CD4-positive, alpha-beta T cell treated with Interleukin-4 for 4 hours (primary cell): Measurements from ENCODE around the gene ISYNA1.
"Not testable (repeated sequence)": the region's sequence is repeated elsewhere in the genome, so short reads cannot be mapped to it uniquely, and the experiment has no call there.

Source experiments
- DNase-seq: peaks from one replicate; pipeline ENCODE4 v3.0.0-alpha.2; 2020

The ISYNA1 gene

GRCh38 chr19:18418483-18419194 is 19.3 kb downstream of the ISYNA1 start:
- peak; percentile 61 for DNase-seq

DNA sequence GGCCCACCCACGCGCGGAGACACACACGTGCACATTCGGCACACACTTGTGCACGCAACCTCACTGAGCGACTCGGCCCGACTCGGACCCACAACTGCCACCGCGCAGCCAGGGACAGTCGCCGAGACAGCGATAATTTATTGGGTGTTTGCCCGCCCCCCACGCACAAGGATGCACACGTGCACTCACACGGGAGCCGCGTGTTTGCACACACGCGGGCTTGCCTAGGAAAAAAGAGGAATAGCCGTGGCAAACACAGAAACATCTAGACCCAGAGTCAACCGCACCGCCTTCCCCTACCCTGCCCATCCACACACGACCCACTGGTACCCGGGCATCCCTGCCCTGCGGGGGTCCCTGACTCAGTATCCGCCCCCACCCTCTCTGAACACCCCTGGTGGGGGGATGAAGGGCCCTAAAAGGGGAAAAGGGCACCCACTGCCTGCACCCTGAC is 19.9 kb downstream of the ISYNA1 start:
- no peak for DNase-seq

- no peak for DNase-seq
Observed at GRCh38 chr19:18417250-18418028, 20.5 kb downstream of the ISYNA1 start.

- DNase-seq = peak; percentile 84
Observed at GRCh38 chr19:18416778-18417249, 21.1 kb downstream of the ISYNA1 start.

- DNase-seq = no peak
Observed at GRCh38 chr19:18415178-18415867, 22.6 kb downstream of the ISYNA1 start.

GRCh38 chr19:18414504-18415177 is 23.3 kb downstream of the ISYNA1 start:
- DNase-seq = no peak

GRCh38 chr19:18412610-18413239 is 25.2 kb downstream of the ISYNA1 start:
- no peak for DNase-seq

DNA sequence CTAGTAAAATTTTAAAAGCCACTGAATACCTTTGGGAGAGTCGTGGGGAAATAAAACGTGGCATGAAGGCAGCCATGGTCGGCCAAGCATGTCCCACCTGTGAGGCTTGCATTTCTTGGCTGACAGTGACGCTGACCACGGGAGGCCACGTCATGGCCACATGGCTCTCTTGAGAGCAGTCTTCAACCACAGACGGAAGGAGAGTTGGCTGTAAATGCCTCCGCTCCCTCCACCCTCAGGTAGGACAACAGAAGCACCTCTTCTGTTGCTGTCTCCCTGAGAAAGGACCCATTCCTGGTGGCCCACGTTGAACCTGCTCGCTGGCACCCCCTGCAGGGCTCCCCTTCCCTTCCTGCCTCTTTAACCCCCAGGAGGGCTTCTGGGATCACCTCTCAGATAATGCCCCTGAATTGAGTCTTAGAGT is 29.9 kb downstream of the ISYNA1 start:
- no peak for DNase-seq

DNA sequence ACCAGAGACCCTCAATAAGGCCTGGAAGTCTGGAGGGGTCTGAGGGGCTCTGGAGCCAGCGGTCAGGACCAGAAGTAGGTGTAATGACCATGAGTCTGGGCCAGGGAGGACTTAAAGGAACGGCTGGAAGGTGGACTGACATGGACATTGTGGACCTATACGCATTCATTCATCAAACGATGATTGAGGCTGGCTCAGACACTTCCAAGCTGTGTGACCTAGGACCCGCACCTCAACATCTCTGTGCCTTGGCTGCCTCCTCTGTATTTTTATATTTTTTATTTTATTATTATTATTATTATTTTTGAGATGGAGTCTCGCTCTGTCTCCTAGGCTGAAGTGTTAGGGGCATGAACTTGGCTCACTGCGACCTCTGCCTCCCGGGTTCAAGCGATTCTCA is 31.2 kb downstream of the ISYNA1 start:
- no peak for DNase-seq

- DNase-seq = not testable (repeated sequence)
Observed at GRCh38 chr19:18405754-18406153, 32.2 kb downstream of the ISYNA1 start.

- DNase-seq = not testable (repeated sequence)
Observed at GRCh38 chr19:18402455-18403248, 35.3 kb downstream of the ISYNA1 start.

DNA sequence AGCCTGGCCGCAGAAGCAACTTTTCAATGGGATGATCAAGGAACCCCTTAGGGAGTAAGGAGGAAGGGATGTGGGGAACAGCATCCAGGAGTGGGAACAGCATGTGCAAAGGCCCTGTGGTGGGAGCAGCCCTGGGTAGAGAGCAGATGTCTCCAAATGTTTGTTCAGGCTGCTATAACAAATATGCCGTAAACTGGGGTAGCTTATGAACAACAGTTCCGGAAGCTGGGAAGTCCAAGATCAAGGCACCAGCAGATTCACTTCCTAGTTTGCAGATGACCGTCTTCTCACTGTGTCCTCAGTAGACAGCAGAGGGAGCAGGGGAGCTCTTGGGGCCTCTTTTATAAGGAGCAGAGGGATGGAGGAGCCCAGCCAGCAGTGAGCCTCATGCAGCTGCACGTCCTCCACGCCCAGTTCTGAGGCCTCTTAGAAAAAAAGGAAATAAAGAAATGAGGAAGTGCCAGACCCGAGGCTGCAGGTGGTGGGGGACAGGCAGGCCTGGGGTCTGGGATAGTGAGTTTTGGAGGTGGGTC is 36.3 kb downstream of the ISYNA1 start:
- DNase-seq = no peak

DNA sequence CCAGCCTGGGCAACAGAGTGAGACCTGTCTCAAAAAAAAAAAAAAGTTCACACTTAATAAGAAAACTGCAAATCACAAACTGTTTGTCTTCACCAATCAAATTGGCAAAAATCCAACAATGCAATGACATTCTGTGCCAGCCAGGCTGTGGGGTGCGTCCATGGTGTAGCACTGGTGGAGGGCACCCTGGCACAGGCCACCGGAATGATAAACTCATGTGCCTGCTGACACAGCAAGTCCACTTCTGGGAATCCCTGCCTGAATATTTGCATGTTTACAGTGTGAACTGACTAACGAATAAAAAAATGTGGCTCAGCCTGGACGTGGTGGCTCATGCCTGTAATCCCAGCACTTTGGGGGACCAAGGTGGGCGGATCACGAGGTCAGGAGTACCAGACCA is 38.9 kb downstream of the ISYNA1 start:
- DNase-seq = no peak

GRCh38 chr19:18397242-18398202 is 40.4 kb downstream of the ISYNA1 start, which contains the start of gene LRRC25:
LRRC25 (minus strand) TSS chr19:18397622; CDS start chr19:18396963, 659 bp downstream.
- DNase-seq = no peak

DNA sequence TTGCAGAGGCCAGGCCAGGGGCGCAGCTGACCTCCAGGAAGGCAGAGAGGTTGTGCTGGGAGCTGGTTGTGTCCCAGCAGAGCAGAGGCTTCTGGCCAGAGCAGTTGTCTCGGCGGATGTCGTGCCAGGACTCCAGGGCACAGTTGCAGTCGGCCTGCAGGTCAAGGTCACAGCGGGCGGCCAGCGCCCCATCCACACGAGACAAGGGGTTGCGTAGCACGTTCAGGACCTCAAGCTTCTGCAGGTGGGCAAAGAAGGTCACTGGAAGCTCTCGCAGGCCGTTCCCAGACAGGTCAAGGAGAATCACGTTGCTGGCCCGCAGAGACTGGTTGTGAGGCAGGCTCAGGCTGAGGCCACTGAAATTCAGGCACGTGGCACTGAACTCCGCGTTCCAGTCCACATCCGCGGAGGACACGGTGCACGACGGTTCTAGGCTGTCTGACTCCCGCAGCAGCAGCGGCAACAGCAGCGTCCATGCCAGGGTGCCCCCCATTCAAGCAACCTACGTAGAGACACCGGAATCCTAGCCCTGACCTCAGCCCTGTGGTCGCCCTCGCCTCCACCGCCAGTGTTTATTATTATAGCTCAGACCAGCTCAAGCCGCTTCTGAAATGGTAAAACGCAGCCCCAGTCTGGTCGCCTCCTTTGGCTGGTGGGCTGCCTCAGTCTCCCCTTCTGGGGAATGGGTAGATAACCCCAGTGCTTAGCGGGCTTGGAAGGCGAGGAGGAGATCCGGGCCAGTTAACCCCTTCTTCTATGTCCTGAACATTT is 41.3 kb downstream of the ISYNA1 start:
- DNase-seq = no peak

- no peak for DNase-seq
Observed at GRCh38 chr19:18393836-18394235, 44.1 kb downstream of the ISYNA1 start.

DNA sequence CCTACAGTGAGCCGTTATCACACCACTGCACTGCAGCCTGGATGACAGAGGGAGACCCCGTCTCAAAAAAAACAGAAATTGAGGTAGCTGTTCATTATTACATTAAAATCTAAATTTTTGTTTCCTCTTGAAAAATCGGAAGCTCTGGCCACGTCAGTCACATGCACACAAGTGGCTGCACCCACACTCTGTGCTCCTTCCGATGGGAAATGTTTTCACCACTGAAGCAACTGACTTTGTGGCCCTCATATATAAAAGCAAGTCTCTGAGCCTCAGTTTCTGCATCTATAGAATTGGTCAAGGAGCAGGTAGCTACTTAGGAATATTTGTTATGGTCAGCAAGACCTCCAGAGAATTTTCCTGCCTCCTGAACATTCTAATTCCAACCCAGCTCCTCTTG is 45.0 kb downstream of the ISYNA1 start:
- DNase-seq = no peak

- no peak for DNase-seq
Observed at GRCh38 chr19:18392417-18392816, 45.5 kb downstream of the ISYNA1 start.

- DNase-seq = no peak
Observed at GRCh38 chr19:18391509-18392075, 46.3 kb downstream of the ISYNA1 start.
